Vagina (tissue), 2 donors: ENCODE results near the gene ENO1. TPM values are rescaled to one million over a fixed set of nuclear protein-coding genes. Genes with fewer than 3 reads are reported as not detected.
"Not testable (repeated sequence)": the region's sequence is repeated elsewhere in the genome, so short reads cannot be mapped to it uniquely, and the experiment has no call there.

Source experiments
- DNase-seq, 2 donors: peaks; one replicate each; pipeline ENCODE4 v3.0.0-alpha.2; 2017; ENCODE audit errors: extremely low spot score in 2 of 2
- H3K27ac ChIP-seq: fragments of 200-600 bp; sonication (generic); one replicate; pipeline ENCODE4 v1.5.1; 2019
- H3K27me3 ChIP-seq: fragments of 200-600 bp; sonication (generic); one replicate; pipeline ENCODE4 v1.5.1; 2019
- H3K36me3 ChIP-seq, 2 donors: fragments of 200-600 bp; sonication (generic); one replicate each; pipeline ENCODE4 v1.5.1; 2017 to 2019
- H3K4me1 ChIP-seq: fragments of 200-600 bp; sonication (generic); one replicate; pipeline ENCODE4 v1.5.1; 2019
- H3K4me3 ChIP-seq, 2 donors: fragments of 200-600 bp; sonication (generic); 1 replicate in 1 of 2; 2 replicates in 1 of 2; pipeline ENCODE4 v1.5.1; 2016 to 2019
- H3K9me3 ChIP-seq: fragments of 200-600 bp; sonication (generic); one replicate; pipeline ENCODE4 v1.5.1; 2019
- POLR2A ChIP-seq, 2 donors: fragments of 450-650 bp; IDR thresholded peaks; one replicate each; pipeline ENCODE4 v1.6.1; 2017; ENCODE audit warnings: antibody characterized with exemption in 2 of 2, mild to moderate bottlenecking in 2 of 2, moderate library complexity in 2 of 2
- POLR2AphosphoS5 ChIP-seq, 2 donors: sonication (generic); formaldehyde crosslinking; IDR thresholded peaks; one replicate each; pipeline ENCODE4 v1.9.0; 2017; ENCODE audit warnings: antibody characterized with exemption in 2 of 2, mild to moderate bottlenecking in 2 of 2, low read depth in 1 of 2; ENCODE audit not compliant: insufficient read depth in 1 of 2
- intact Hi-C: fragments of 100-400 bp; cut with DNase I; formaldehyde crosslinking; loops from one replicate; pipeline ENCODE4 v1.15.1; 2023
- total RNA-seq: library from RNA; depleted of rRNA; stranded (reverse); fragments of >200 nt; gene quantifications from one replicate; pipeline ENCODE4 v1.2.3, GENCODE V29; 2016
- TF ChIP-seq, protein P1 (sequence below), 3 experiments: fragments of 450-650 bp in 2 of 3; fragments of 200-600 bp in 1 of 3; sonication (generic) in 1 of 3; IDR thresholded peaks; one replicate each; pipeline ENCODE4 v1.5.1; 2017 to 2019; ENCODE audit warnings: antibody characterized with exemption in 3 of 3, mild to moderate bottlenecking in 2 of 3, moderate library complexity in 2 of 3

The ENO1 gene
- 558 TPM for total RNA-seq

DNA sequence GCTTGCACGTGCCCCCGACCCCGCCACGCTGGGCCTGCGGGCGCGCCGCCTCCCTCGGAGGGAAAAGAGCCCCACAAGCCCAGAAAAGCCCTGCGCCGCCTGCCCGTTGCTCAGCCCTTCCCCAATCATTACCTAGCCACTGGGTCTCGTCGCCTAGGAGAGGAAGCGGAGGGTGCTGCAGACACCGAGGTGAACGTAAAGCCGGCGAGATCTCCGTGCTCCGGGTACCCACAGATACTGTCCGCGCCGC, at the start of gene ENO1:
Gene ENO1 (minus strand): TSS at position 239 of the 250 bp plus-strand sequence. CDS start 3,778 bp downstream, outside the sequence.
- TF ChIP-seq POLR2AphosphoS5 (IDR thresholded peaks at IDR 0.05; ENCODE audit: insufficient read depth in 1 of 2, low read depth in 1 of 2): no peak
- TF ChIP-seq, protein P1, sequence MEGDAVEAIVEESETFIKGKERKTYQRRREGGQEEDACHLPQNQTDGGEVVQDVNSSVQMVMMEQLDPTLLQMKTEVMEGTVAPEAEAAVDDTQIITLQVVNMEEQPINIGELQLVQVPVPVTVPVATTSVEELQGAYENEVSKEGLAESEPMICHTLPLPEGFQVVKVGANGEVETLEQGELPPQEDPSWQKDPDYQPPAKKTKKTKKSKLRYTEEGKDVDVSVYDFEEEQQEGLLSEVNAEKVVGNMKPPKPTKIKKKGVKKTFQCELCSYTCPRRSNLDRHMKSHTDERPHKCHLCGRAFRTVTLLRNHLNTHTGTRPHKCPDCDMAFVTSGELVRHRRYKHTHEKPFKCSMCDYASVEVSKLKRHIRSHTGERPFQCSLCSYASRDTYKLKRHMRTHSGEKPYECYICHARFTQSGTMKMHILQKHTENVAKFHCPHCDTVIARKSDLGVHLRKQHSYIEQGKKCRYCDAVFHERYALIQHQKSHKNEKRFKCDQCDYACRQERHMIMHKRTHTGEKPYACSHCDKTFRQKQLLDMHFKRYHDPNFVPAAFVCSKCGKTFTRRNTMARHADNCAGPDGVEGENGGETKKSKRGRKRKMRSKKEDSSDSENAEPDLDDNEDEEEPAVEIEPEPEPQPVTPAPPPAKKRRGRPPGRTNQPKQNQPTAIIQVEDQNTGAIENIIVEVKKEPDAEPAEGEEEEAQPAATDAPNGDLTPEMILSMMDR (IDR thresholded peaks at IDR 0.05): no peak
- TF ChIP-seq POLR2A (IDR thresholded peaks at IDR 0.05): peak in 1 of 2 donors; percentile 91
- Histone ChIP-seq H3K4me3 (peak within 1 kb of the TSS; percentile 92 to 93), H3K9me3 (no peaks in the 10 kb centered on the region), H3K4me1 (peaks cover 55% of the 10 kb centered on the region), H3K36me3 (no peaks in the 10 kb centered on the region), H3K27ac (peak within 1 kb of the TSS; percentile 98), H3K27me3 (no peaks in the 10 kb centered on the region)
- intact Hi-C loops: no loop called here
- no peak for DNase-seq

DNA sequence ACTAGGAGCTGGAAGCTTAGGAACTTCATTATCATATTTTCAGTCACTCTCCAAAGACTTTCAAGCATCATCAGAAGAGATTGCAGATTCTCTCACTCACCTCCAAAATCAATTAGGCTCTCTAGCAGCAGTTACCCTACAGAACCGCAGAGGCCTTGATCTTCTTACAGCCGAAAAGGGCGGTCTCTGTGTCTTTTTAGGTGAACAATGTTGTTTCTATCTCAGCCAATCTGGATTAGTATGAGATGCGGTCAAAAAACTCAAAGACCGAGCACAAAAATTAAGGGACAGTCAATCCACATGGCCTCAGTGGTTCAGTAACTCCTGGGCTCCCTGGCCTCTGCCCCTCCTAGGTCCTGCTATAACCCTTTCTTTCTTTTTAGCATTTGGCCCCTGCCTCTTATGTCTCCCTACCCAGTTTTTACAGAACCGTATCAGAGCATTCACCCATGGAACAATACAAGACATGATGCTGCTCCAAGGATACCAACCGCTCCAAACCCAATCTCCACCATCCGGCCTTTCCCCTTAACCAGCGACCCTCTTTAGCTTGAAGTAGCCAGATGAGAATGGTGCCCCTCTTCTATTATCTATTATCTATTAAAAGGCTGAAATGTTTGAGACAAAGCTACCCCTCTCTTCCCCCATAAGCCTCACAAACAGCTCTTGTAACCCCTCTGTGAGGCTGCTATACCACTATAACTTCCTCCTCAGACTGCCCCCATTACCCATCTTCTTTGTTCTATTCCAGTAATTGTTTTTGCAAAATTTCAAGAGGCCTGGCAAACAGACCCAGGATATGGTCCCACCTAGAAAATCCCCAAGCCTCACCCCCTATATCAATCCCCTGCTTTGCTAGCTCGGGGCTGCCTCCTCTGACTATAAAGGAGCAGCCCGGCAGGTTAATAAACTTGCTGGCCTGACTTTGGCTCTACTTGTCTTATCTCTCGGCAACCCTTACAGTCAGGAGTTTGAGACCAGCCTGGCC, 48.5 kb upstream of the ENO1 start:
- no peaks in the 10 kb centered on the region for H3K9me3 ChIP-seq
- no peak for DNase-seq
- intact Hi-C loops: no loop called here
- no peaks in the 10 kb centered on the region for H3K4me1 ChIP-seq
- no peak overlapping the region for H3K27ac ChIP-seq
- no peaks in the 10 kb centered on the region for H3K27me3 ChIP-seq
- no peaks in the 10 kb centered on the region for H3K36me3 ChIP-seq
- TF ChIP-seq, protein P1 (IDR thresholded peaks at IDR 0.05): no peak
- no peak overlapping the region for H3K4me3 ChIP-seq

DNA sequence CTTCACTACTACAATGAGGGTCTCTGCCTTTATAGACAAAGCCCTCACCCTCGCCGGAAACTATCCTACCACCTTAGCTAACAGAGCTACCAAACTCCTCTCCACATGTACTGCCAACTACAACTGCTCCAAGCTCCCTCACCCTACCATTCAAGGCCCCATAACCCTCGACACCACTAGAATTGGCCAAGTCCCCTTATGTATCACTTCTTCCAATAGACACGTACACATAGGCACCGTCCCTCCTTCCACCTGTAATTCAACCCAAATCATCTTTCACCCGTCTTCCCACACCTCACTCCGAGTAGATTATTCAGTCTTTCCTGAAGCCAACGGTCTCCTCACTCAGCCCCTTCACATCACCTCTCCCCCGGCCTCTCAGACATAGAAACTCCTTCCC, 47.5 kb upstream of the ENO1 start:
- no peak overlapping the region for H3K4me3 ChIP-seq
- DNase-seq: no peak
- H3K27me3 ChIP-seq: no peaks in the 10 kb centered on the region
- TF ChIP-seq POLR2AphosphoS5 (IDR thresholded peaks at IDR 0.05; ENCODE audit: insufficient read depth in 1 of 2, low read depth in 1 of 2) (no peak), POLR2A (IDR thresholded peaks at IDR 0.05) (no peak)
- TF ChIP-seq, protein P1 (IDR thresholded peaks at IDR 0.05): no peak
- no peaks in the 10 kb centered on the region for H3K36me3 ChIP-seq
- no peaks in the 10 kb centered on the region for H3K4me1 ChIP-seq
- no peak overlapping the region for H3K27ac ChIP-seq
- intact Hi-C loops: no loop called here
- no peaks in the 10 kb centered on the region for H3K9me3 ChIP-seq

DNA sequence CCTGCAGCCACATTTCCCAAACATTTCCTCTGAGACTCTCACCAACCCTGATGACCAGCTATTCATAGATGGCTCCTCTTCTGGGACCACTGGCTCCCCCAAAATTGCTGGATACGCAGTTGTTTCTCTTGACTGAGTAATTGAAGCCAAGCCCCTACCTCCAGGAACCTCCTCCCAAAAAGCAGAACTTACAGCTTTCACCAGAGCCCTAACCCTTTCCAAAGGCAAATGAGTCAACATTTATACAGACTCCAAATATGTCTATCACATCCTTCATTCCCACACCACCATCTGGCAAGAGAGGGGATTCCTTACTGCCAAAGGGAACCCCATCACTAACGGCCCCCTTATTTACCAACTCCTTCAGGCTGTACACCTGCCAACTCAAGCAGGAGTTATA, 46.9 kb upstream of the ENO1 start:
- no peak overlapping the region for H3K27ac ChIP-seq
- H3K4me1 ChIP-seq: no peaks in the 10 kb centered on the region
- intact Hi-C loops: no loop called here
- DNase-seq: no peak
- TF ChIP-seq, protein P1 (IDR thresholded peaks at IDR 0.05): no peak
- TF ChIP-seq POLR2A (IDR thresholded peaks at IDR 0.05) (no peak), POLR2AphosphoS5 (IDR thresholded peaks at IDR 0.05; ENCODE audit: insufficient read depth in 1 of 2, low read depth in 1 of 2) (no peak)
- no peaks in the 10 kb centered on the region for H3K36me3 ChIP-seq
- H3K9me3 ChIP-seq: no peaks in the 10 kb centered on the region
- no peak overlapping the region for H3K4me3 ChIP-seq
- no peaks in the 10 kb centered on the region for H3K27me3 ChIP-seq

DNA sequence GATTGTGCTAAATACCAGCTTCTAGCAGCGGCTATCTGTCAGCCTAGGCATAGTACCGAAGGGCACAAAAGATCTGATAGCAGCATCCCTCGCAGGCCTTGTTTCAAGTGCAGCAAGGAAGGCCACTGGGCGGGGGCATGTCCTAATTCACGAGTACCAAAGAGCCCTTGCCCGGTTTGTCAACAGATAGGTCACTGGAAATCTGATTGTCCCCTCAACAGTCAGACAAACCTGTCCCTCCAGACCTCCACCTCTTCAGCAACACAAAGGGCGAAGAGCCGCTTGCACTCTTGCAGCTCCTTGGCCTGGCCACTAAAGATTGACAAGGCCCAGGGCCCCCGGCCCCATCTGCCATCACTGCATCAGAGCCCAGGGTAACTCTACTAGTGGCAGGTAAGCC, 44.5 kb upstream of the ENO1 start:
- intact Hi-C loops: loop anchor here (5.0 kb wide), 1 partner anchor 64 kb away; no protein-coding TSS in a partner anchor

DNA sequence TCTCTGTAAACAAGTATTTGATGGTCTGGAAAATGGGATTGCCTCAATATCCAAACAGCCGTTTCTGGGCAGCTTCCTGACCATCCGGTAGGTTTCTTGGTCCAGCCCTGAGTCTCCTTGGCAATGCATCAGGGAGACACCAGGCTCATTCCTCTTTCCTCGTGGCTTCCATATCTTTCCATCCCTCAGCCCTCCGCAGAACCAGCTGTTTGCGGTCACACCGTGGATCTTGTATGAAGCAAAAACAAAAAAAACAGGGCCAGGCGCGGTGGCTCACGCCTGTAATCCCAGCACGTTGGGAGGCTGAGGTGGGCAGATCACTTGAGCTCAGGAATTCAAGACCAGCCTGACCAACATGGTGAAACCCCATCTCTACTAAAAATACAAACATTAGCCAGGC, 39.0 kb upstream of the ENO1 start:
- H3K9me3 ChIP-seq, H3K27ac ChIP-seq, H3K4me1 ChIP-seq, DNase-seq, H3K36me3 ChIP-seq, intact Hi-C loops, H3K4me3 ChIP-seq, H3K27me3 ChIP-seq: not testable (repeated sequence)

More for the DNA sequence above, 44.5 kb upstream of the ENO1 start:
- Histone ChIP-seq H3K4me1 (no peaks in the 10 kb centered on the region), H3K27me3 (no peaks in the 10 kb centered on the region), H3K36me3 (no peaks in the 10 kb centered on the region), H3K9me3 (no peaks in the 10 kb centered on the region), H3K4me3 (no peak overlapping the region), H3K27ac (no peak overlapping the region)
- no peak for DNase-seq
- TF ChIP-seq POLR2A (IDR thresholded peaks at IDR 0.05): no peak
- TF ChIP-seq, protein P1 (IDR thresholded peaks at IDR 0.05): no peak
- TF ChIP-seq POLR2AphosphoS5 (IDR thresholded peaks at IDR 0.05; ENCODE audit: insufficient read depth in 1 of 2, low read depth in 1 of 2): no peak
